A549 (cell line): ENCODE measurements around the gene TMEM164. TPM values are rescaled to one million over a fixed set of nuclear protein-coding genes. Genes with fewer than 3 reads are reported as not detected.

Experiments used
- ATAC-seq, 2 experiments: fragments of 200-7000 bp in 1 of 2; fragments of >200 bp in 1 of 2; cut with Nextera tagmentation in 1 of 2; cut with Tn5 transposase in 1 of 2; 3 replicates each; pipeline versions ENCODE4 v1.8.0 to v1.9.1; 2018 to 2020; ENCODE audit warnings: mild to moderate bottlenecking in 1 of 2, moderate library complexity in 1 of 2
- CTCF ChIA-PET: fragments of 300-600 bp; sonication (Branson Sonifier 250); formaldehyde crosslinking; extraction: SDS; loops from one replicate; lab custom pipeline; 2021; ENCODE audit warnings: antibody characterized with exemption, inconsistent platforms; lab: Yijun Ruan, JAX
- POLR2A ChIA-PET: fragments of 350-600 bp; formaldehyde crosslinking; extraction: SDS; loops from one replicate; lab custom pipeline; 2021; ENCODE audit warnings: antibody characterized with exemption, inconsistent platforms; lab: Yijun Ruan, JAX
- DNase-seq, 2 experiments: peaks; one replicate each; pipeline versions ENCODE4 v3.0.0 to v3.0.0-alpha.2; 2011 to 2016; ENCODE audit warnings: low read depth in 1 of 2, low spot score in 1 of 2
- FAIRE-seq: peaks from 2 replicates; lab custom pipeline; 2011; peaks lifted over from hg19 to GRCh38; lab: Jason Lieb, UNC
- H3K27ac ChIP-seq, 2 experiments: fragments of >200 bp; sonication (Bioruptor Twin); formaldehyde crosslinking; 3 replicates each; pipeline ENCODE4 v1.5.1; 2016 to 2017
- H3K4me1 ChIP-seq: fragments of >200 bp; sonication (Bioruptor Twin); formaldehyde crosslinking; 3 replicates; pipeline ENCODE4 v1.6.1; 2016
- H3K4me2 ChIP-seq: fragments of >200 bp; sonication (Bioruptor Twin); formaldehyde crosslinking; 3 replicates; pipeline ENCODE4 v1.6.1; 2016
- H3K4me3 ChIP-seq: fragments of >200 bp; sonication (Bioruptor Twin); formaldehyde crosslinking; 3 replicates; pipeline ENCODE4 v1.5.1; 2016
- H3K9me3 ChIP-seq: fragments of >200 bp; sonication (Bioruptor Twin); formaldehyde crosslinking; 3 replicates; pipeline ENCODE4 v1.6.1; 2016
- CBX2 ChIP-seq: fragments of 200-600 bp; sonication (generic); IDR thresholded peaks from 2 replicates; pipeline ENCODE4 v1.6.1; 2016; ENCODE audit warnings: low read depth, mild to moderate bottlenecking, borderline replicate concordance
- CBX8 ChIP-seq: fragments of 200-600 bp; sonication (generic); IDR thresholded peaks from 2 replicates; pipeline ENCODE4 v1.6.1; 2016
- E2F6 ChIP-seq: IDR thresholded peaks from 2 replicates; pipeline ENCODE4 v1.6.1; 2012; ENCODE audit warnings: low read depth, borderline replicate concordance
- EHF ChIP-seq: fragments of 250-450 bp; sonication (Bioruptor Pico); IDR thresholded peaks from 2 replicates; pipeline ENCODE4 v1.5.0; 2020; ENCODE audit warnings: mild to moderate bottlenecking
- EHMT2 ChIP-seq: fragments of 200-600 bp; sonication (generic); IDR thresholded peaks from 2 replicates; pipeline ENCODE4 v1.6.1; 2016; ENCODE audit warnings: antibody characterized with exemption, low read depth, mild to moderate bottlenecking, moderate library complexity
- EP300 ChIP-seq, 2 experiments: fragments of >200 bp; sonication (Bioruptor Twin); formaldehyde crosslinking; IDR thresholded peaks; 2 replicates in 1 of 2; 3 replicates in 1 of 2; pipeline ENCODE4 v1.6.1; 2016 to 2017
- ESRRA ChIP-seq: fragments of 150-350 bp; IDR thresholded peaks from 2 replicates; pipeline ENCODE4 v1.6.1; 2014; ENCODE audit warnings: mild to moderate bottlenecking, low read length, borderline replicate concordance
- FOSB ChIP-seq: fragments of 250-450 bp; sonication (Bioruptor Pico); IDR thresholded peaks from 2 replicates; pipeline ENCODE4 v1.5.0; 2020; ENCODE audit warnings: mild to moderate bottlenecking, moderate library complexity
- FOXS1 ChIP-seq: fragments of 250-450 bp; sonication (Bioruptor Pico); IDR thresholded peaks from 2 replicates; pipeline ENCODE4 v1.5.0; 2020; ENCODE audit warnings: mild to moderate bottlenecking, moderate library complexity
- HOXB5 ChIP-seq: fragments of 250-450 bp; sonication (Bioruptor Pico); IDR thresholded peaks from 2 replicates; pipeline ENCODE4 v1.5.0; 2020; ENCODE audit warnings: mild to moderate bottlenecking, moderate library complexity
- MAFK ChIP-seq: fragments of 450-650 bp; IDR thresholded peaks from 2 replicates; pipeline ENCODE4 v1.6.1; 2014; ENCODE audit not compliant: partially characterized antibody
- MAZ ChIP-seq: fragments of 150-350 bp; IDR thresholded peaks from 2 replicates; pipeline ENCODE4 v1.6.1; 2014; ENCODE audit warnings: antibody characterized with exemption, low read depth, low read length, borderline replicate concordance
- NFE2L2 ChIP-seq: fragments of 150-350 bp; conservative IDR thresholded peaks from 2 replicates; pipeline ENCODE4 v1.6.1; 2014; ENCODE audit warnings: low read length
- NPAS2 ChIP-seq: fragments of 250-450 bp; sonication (Bioruptor Pico); IDR thresholded peaks from 2 replicates; pipeline ENCODE4 v1.8.0; 2022; ENCODE audit warnings: mild to moderate bottlenecking, moderate library complexity, borderline replicate concordance
- PBX3 ChIP-seq: IDR thresholded peaks from 2 replicates; pipeline ENCODE4 v1.6.1; 2012
- RNF2 ChIP-seq: fragments of 200-600 bp; sonication (generic); IDR thresholded peaks from 2 replicates; pipeline ENCODE4 v1.6.1; 2016; ENCODE audit warnings: low read depth, mild to moderate bottlenecking, antibody characterized with exemption, moderate library complexity, borderline replicate concordance
- SMC3 ChIP-seq: fragments of >200 bp; sonication (Bioruptor Twin); formaldehyde crosslinking; IDR thresholded peaks from 3 replicates; pipeline ENCODE4 v1.6.1; 2018; ENCODE audit warnings: inconsistent platforms
- SREBF2 ChIP-seq: fragments of 450-650 bp; IDR thresholded peaks from 2 replicates; pipeline ENCODE4 v1.6.1; 2014; ENCODE audit warnings: mild to moderate bottlenecking, moderate library complexity
- TFCP2L1 ChIP-seq: fragments of 250-450 bp; sonication (Bioruptor Pico); IDR thresholded peaks from 2 replicates; pipeline ENCODE4 v1.5.0; 2021; ENCODE audit warnings: mild to moderate bottlenecking
- TP53 ChIP-seq: fragments of 250-450 bp; sonication (Bioruptor Pico); IDR thresholded peaks from 2 replicates; pipeline ENCODE4 v1.5.0; 2021; ENCODE audit warnings: mild to moderate bottlenecking, moderate library complexity
- ZC3H11A ChIP-seq: fragments of 450-650 bp; IDR thresholded peaks from 2 replicates; pipeline ENCODE4 v1.6.1; 2014; ENCODE audit warnings: antibody characterized with exemption, mild to moderate bottlenecking
- ZNF302 ChIP-seq: fragments of 250-450 bp; sonication (Bioruptor Pico); IDR thresholded peaks from 2 replicates; pipeline ENCODE4 v1.9.0; 2021; ENCODE audit warnings: inconsistent platforms, mild to moderate bottlenecking, moderate library complexity
- ZSCAN20 ChIP-seq: fragments of 250-450 bp; sonication (Bioruptor Pico); IDR thresholded peaks from 2 replicates; pipeline ENCODE4 v1.8.0; 2022; ENCODE audit warnings: mild to moderate bottlenecking, moderate library complexity
- WGBS: methylation state at CpG from one replicate; pipeline ENCODE4 v1.1.6; 2017; ENCODE audit errors: missing lambda C conversion rate; 5-methylcytosine and 5-hydroxymethylcytosine counted together
- polyA plus RNA-seq, 4 experiments: library from polyadenylated mRNA; depleted of rRNA in 3 of 4; stranded (reverse); fragments of >200 nt; fragmentation: RNase III in 1 of 4; extraction: RNeasy Plus Mini Kit Qiagen cat#74134 plus additional on column Dnase treatment in 1 of 4; gene quantifications; 2 replicates in 3 of 4; 3 replicates in 1 of 4; pipeline ENCODE4 v1.2.3, GENCODE V29; 2011 to 2017
- TF ChIP-seq, protein P1 (sequence below): fragments of >200 bp; sonication (Bioruptor Twin); formaldehyde crosslinking; IDR thresholded peaks from 2 replicates; pipeline ENCODE4 v1.6.1; 2016
- TF ChIP-seq, protein P2 (sequence below): fragments of 250-450 bp; sonication (Bioruptor Pico); IDR thresholded peaks from 2 replicates; pipeline ENCODE4 v1.5.0; 2020; ENCODE audit warnings: low read depth, mild to moderate bottlenecking, moderate library complexity
- TF ChIP-seq, protein P3 (sequence below): fragments of 450-650 bp; IDR thresholded peaks from 2 replicates; pipeline ENCODE4 v1.6.1; 2014; ENCODE audit warnings: antibody characterized with exemption

The TMEM164 gene
- polyA plus RNA-seq, 2 of the 4 experiments (the other 2 are of a cell fraction), result 32.0 to 43.7 TPM

GRCh38 chrX:110046971-110047370 is 44.1 kb downstream of the TMEM164 start:
- no peak for FAIRE-seq
- ChIA-PET CTCF (interaction anchor here (1.2 to 1.4 kb wide), 2 partner anchors 10 to 56 kb away, joined by 3 to 4 read pairs; no protein-coding TSS in a partner anchor), POLR2A (no interaction called here)
- ATAC-seq, result no peak
- WGBS, result 85% methylated on average over 1 of the region's 1 CpG
- DNase-seq, result no peak
- Histone ChIP-seq H3K4me1 (peaks cover 84% of the 10 kb centered on the region), H3K27ac (peak overlapping the region; percentile 35 to 37; a peak in 1 of 6 replicates), H3K9me3 (no peaks in the 10 kb centered on the region), H3K4me3 (no peak overlapping the region), H3K4me2 (no peak overlapping the region)
- TF ChIP-seq PBX3 (no peak), MAZ (no peak), E2F6 (no peak), TP53 (CRISPR knock-in tag) (no peak), FOSB (CRISPR knock-in tag) (no peak), NFE2L2 (no peak), CBX2 (no peak), CBX8 (no peak), ESRRA (no peak), EHMT2 (no peak)
- TF ChIP-seq, protein P1, sequence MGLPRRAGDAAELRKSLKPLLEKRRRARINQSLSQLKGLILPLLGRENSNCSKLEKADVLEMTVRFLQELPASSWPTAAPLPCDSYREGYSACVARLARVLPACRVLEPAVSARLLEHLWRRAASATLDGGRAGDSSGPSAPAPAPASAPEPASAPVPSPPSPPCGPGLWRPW, result no peak

GRCh38 chrX:110049096-110049495 is 46.2 kb downstream of the TMEM164 start:
- H3K4me3 ChIP-seq, result no peak overlapping the region
- 50% methylated on average over 1 of the region's 1 CpG for WGBS
- FAIRE-seq (no peak), DNase-seq (no peak), ATAC-seq (no peak)
- H3K9me3 ChIP-seq, result no peaks in the 10 kb centered on the region
- peak overlapping the region in 1 of 2 experiments; percentile 56; a peak in 3 of 6 replicates for H3K27ac ChIP-seq
- ChIA-PET POLR2A (no interaction called here), CTCF (interaction anchor here (0.6 kb wide), 1 partner anchor 99 kb away, joined by 6 read pairs; no protein-coding TSS in a partner anchor)
- H3K4me2 ChIP-seq, result peak overlapping the region; percentile 16; the same call in 1 of the 3 replicates
- TF ChIP-seq FOXS1 (no peak), MAFK (no peak), ZC3H11A (no peak), ZNF302 (CRISPR knock-in tag) (no peak), SMC3 (no peak), EP300 (IDR thresholded peaks at IDR 0.05) (no peak), ZSCAN20 (CRISPR knock-in tag) (no peak), EHF (CRISPR knock-in tag) (no peak), CBX2 (no peak), MAZ (no peak), SREBF2 (no peak), TP53 (CRISPR knock-in tag) (no peak), RNF2 (no peak), HOXB5 (CRISPR knock-in tag) (no peak), TFCP2L1 (CRISPR knock-in tag) (no peak), NPAS2 (CRISPR knock-in tag) (no peak)
- TF ChIP-seq, protein P2, sequence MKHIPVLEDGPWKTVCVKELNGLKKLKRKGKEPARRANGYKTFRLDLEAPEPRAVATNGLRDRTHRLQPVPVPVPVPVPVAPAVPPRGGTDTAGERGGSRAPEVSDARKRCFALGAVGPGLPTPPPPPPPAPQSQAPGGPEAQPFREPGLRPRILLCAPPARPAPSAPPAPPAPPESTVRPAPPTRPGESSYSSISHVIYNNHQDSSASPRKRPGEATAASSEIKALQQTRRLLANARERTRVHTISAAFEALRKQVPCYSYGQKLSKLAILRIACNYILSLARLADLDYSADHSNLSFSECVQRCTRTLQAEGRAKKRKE (CRISPR knock-in tag), result no peak
- TF ChIP-seq, protein P3, sequence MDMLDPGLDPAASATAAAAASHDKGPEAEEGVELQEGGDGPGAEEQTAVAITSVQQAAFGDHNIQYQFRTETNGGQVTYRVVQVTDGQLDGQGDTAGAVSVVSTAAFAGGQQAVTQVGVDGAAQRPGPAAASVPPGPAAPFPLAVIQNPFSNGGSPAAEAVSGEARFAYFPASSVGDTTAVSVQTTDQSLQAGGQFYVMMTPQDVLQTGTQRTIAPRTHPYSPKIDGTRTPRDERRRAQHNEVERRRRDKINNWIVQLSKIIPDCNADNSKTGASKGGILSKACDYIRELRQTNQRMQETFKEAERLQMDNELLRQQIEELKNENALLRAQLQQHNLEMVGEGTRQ, result no peak
- H3K4me1 ChIP-seq, result peaks cover 67% of the 10 kb centered on the region
